ENCODE measurements around the gene MEGF9. TPM values are rescaled to one million over a fixed set of nuclear protein-coding genes. Genes with fewer than 3 reads are reported as not detected.

The MEGF9 gene
- total and polyA plus RNA-seq, 2 experiments from 2014 or later, result 10.3 to 27.4 TPM

GRCh38 chr9:120603010-120603409 lies 111.3 kb downstream of the MEGF9 start:
- Histone ChIP-seq H2AFZ (no peak overlapping the region), H3K27ac (no peak overlapping the region), H3K36me3 (replicated peaks; ENCODE audit: insufficient read depth, low read depth) (no peaks in the 10 kb centered on the region), H3K4me2 (no peak overlapping the region), H3K79me2 (no peaks in the 10 kb centered on the region), H4K20me1 (ENCODE audit: insufficient read depth, poor library complexity, severe bottlenecking) (no peaks in the 10 kb centered on the region), H3K27me3 (no peaks in the 10 kb centered on the region), H3K9me2 (replicated peaks; ENCODE audit: insufficient read depth) (no peaks in the 10 kb centered on the region), H3K4me3 (no peak overlapping the region), H3K9me3 (ENCODE audit: low read depth) (no peaks in the 10 kb centered on the region), H3K4me1 (ENCODE audit: insufficient read depth) (no peaks in the 10 kb centered on the region)
- DNase-seq (ENCODE audit: low spot score), result no peak
- WGBS (ENCODE audit: low lambda C conversion rate, missing lambda C conversion rate), result 93% methylated on average over 1 of the region's 1 CpG
- TF ChIP-seq EZH2 (IDR thresholded peaks at IDR 0.05; ENCODE audit: borderline replicate concordance) (no peak), CTCF (IDR thresholded peaks at IDR 0.05; ENCODE audit: poor library complexity) (no peak), EZH2phosphoT487 (IDR thresholded peaks at IDR 0.05; ENCODE audit: low read depth, severe bottlenecking, unreplicated experiment) (no peak)

GRCh38 chr9:120593955-120594277 lies 120.4 kb downstream of the MEGF9 start:
- Histone ChIP-seq H3K36me3 (replicated peaks; ENCODE audit: insufficient read depth, low read depth) (no peaks in the 10 kb centered on the region), H2AFZ (no peak overlapping the region), H3K27ac (no peak overlapping the region), H3K27me3 (no peaks in the 10 kb centered on the region), H3K9me3 (ENCODE audit: low read depth) (no peaks in the 10 kb centered on the region), H3K4me2 (no peak overlapping the region), H4K20me1 (ENCODE audit: insufficient read depth, poor library complexity, severe bottlenecking) (no peaks in the 10 kb centered on the region), H3K4me1 (ENCODE audit: insufficient read depth) (no peaks in the 10 kb centered on the region), H3K9me2 (replicated peaks; ENCODE audit: insufficient read depth) (no peaks in the 10 kb centered on the region), H3K4me3 (no peak overlapping the region), H3K79me2 (no peaks in the 10 kb centered on the region)
- TF ChIP-seq CTCF (IDR thresholded peaks at IDR 0.05; ENCODE audit: poor library complexity) (no peak), EZH2 (IDR thresholded peaks at IDR 0.05; ENCODE audit: borderline replicate concordance) (no peak), EZH2phosphoT487 (IDR thresholded peaks at IDR 0.05; ENCODE audit: low read depth, severe bottlenecking, unreplicated experiment) (no peak)
- DNase-seq (ENCODE audit: low spot score), result no peak
- 61% methylated on average over 2 of the region's 2 CpGs for WGBS (ENCODE audit: low lambda C conversion rate, missing lambda C conversion rate)

- Histone ChIP-seq H3K36me3 (replicated peaks; ENCODE audit: insufficient read depth, low read depth) (no peaks in the 10 kb centered on the region), H3K27ac (no peak overlapping the region), H3K9me2 (replicated peaks; ENCODE audit: insufficient read depth) (no peaks in the 10 kb centered on the region), H3K27me3 (no peaks in the 10 kb centered on the region), H3K4me2 (no peak overlapping the region), H3K9me3 (ENCODE audit: low read depth) (no peaks in the 10 kb centered on the region), H3K4me3 (no peak overlapping the region), H2AFZ (no peak overlapping the region), H4K20me1 (ENCODE audit: insufficient read depth, poor library complexity, severe bottlenecking) (no peaks in the 10 kb centered on the region), H3K4me1 (ENCODE audit: insufficient read depth) (no peaks in the 10 kb centered on the region), H3K79me2 (no peaks in the 10 kb centered on the region)
- WGBS (ENCODE audit: low lambda C conversion rate, missing lambda C conversion rate), result 85% methylated on average over 5 of the region's 5 CpGs
- TF ChIP-seq CTCF (IDR thresholded peaks at IDR 0.05; ENCODE audit: poor library complexity) (no peak), EZH2 (IDR thresholded peaks at IDR 0.05; ENCODE audit: borderline replicate concordance) (no peak), EZH2phosphoT487 (IDR thresholded peaks at IDR 0.05; ENCODE audit: low read depth, severe bottlenecking, unreplicated experiment) (no peak)
- no peak for DNase-seq (ENCODE audit: low spot score)
Measured at GRCh38 chr9:120593250-120593954, 120.9 kb downstream of the MEGF9 start.
